ENCODE data around the gene HYDIN.
"Not testable (repeated sequence)": the region's sequence is repeated elsewhere in the genome, so short reads cannot be mapped to it uniquely, and the experiment has no call there.

HYDIN gene

GRCh38 chr16:71069842-71070241 lies 160.7 kb downstream of the HYDIN start:
- H3K14ac ChIP-seq (ENCODE audit: low read length); H2BK120ac ChIP-seq (ENCODE audit: low read depth, low read length); DNase-seq (ENCODE audit: low spot score); H3K36me3 ChIP-seq (replicated peaks in 1 of 2; ENCODE audit: control insufficient read depth in 2 of 2, insufficient read depth in 2 of 2, low read length in 2 of 2); H3K4ac ChIP-seq (ENCODE audit: low read length); H3K27me3 ChIP-seq (ENCODE audit: control insufficient read depth in 3 of 3, insufficient read depth in 3 of 3, low read depth in 1 of 3, low read length in 3 of 3); H2BK5ac ChIP-seq (ENCODE audit: low read length); H3K18ac ChIP-seq (ENCODE audit: low read length); H2AK5ac ChIP-seq (ENCODE audit: low read depth, low read length); H4K91ac ChIP-seq (ENCODE audit: low read depth, low read length, poor library complexity); H3K79me1 ChIP-seq (ENCODE audit: low read depth, low read length); H3K4me3 ChIP-seq (ENCODE audit: low read length in 2 of 2); H3K23ac ChIP-seq (ENCODE audit: low read depth, low read length, poor library complexity); H3K4me1 ChIP-seq (ENCODE audit: control insufficient read depth in 2 of 2, insufficient read depth in 1 of 2, low read depth in 1 of 2, low read length in 2 of 2); H2BK12ac ChIP-seq (ENCODE audit: low read length); H3K9ac ChIP-seq (ENCODE audit: low read depth, low read length, poor library complexity); H3K27ac ChIP-seq (replicated peaks; ENCODE audit: low read length); H2AFZ ChIP-seq (ENCODE audit: low read length); H4K8ac ChIP-seq (ENCODE audit: low read depth, low read length); H2BK15ac ChIP-seq (ENCODE audit: low read length); H3K4me2 ChIP-seq (ENCODE audit: insufficient read depth, low read length, poor library complexity, severe bottlenecking); H3K9me3 ChIP-seq (replicated peaks in 1 of 2; ENCODE audit: control insufficient read depth in 2 of 2, insufficient read depth in 1 of 2, low read depth in 1 of 2, low read length in 2 of 2): not testable (repeated sequence)
- no CpG with 5 or more reads among the region's 4 CpGs for WGBS, 2 donors (ENCODE audit: extremely low coverage in 2 of 2, insufficient read length in 2 of 2, insufficient replicate concordance in 1 of 2)

- H4K8ac ChIP-seq (ENCODE audit: low read depth, low read length); H3K9me3 ChIP-seq (replicated peaks in 1 of 2; ENCODE audit: control insufficient read depth in 2 of 2, insufficient read depth in 1 of 2, low read depth in 1 of 2, low read length in 2 of 2); H3K14ac ChIP-seq (ENCODE audit: low read length); DNase-seq (ENCODE audit: low spot score); H3K9ac ChIP-seq (ENCODE audit: low read depth, low read length, poor library complexity); H2BK5ac ChIP-seq (ENCODE audit: low read length); H4K91ac ChIP-seq (ENCODE audit: low read depth, low read length, poor library complexity); H3K36me3 ChIP-seq (replicated peaks in 1 of 2; ENCODE audit: control insufficient read depth in 2 of 2, insufficient read depth in 2 of 2, low read length in 2 of 2); H3K4me2 ChIP-seq (ENCODE audit: insufficient read depth, low read length, poor library complexity, severe bottlenecking); H3K27ac ChIP-seq (replicated peaks; ENCODE audit: low read length); H3K18ac ChIP-seq (ENCODE audit: low read length); H3K23ac ChIP-seq (ENCODE audit: low read depth, low read length, poor library complexity); H3K4ac ChIP-seq (ENCODE audit: low read length); H3K4me3 ChIP-seq (ENCODE audit: low read length in 2 of 2); H2BK12ac ChIP-seq (ENCODE audit: low read length); H3K27me3 ChIP-seq (ENCODE audit: control insufficient read depth in 3 of 3, insufficient read depth in 3 of 3, low read depth in 1 of 3, low read length in 3 of 3); H2BK120ac ChIP-seq (ENCODE audit: low read depth, low read length); H2AK5ac ChIP-seq (ENCODE audit: low read depth, low read length); H3K79me1 ChIP-seq (ENCODE audit: low read depth, low read length); H3K4me1 ChIP-seq (ENCODE audit: control insufficient read depth in 2 of 2, insufficient read depth in 1 of 2, low read depth in 1 of 2, low read length in 2 of 2); H2BK15ac ChIP-seq (ENCODE audit: low read length); H2AFZ ChIP-seq (ENCODE audit: low read length): not testable (repeated sequence)
- WGBS, 2 donors (ENCODE audit: extremely low coverage in 2 of 2, insufficient read length in 2 of 2, insufficient replicate concordance in 1 of 2): no CpG with 5 or more reads among the region's 3 CpGs
Measured at GRCh38 chr16:71053897-71054609, 176.5 kb downstream of the HYDIN start.

DNA sequence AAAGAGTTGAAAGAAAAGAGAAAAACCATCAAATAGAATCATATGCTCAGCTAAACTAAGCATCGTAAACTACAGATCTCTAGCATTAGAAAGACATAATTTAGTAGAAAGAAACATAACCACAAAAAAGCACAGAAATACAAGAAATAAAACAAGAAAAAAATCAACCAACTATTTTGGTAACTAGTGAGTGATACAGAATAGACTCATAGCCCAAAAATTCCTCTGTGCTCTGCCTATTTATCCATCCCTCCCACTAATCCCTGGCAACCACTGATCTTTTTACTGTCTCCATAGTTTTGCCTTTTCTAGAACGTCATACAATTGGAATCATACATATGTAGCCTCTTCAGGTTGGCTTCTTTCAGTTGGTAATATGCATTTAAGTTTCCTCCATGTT lies 180.2 kb downstream of the HYDIN start:
- H2AK5ac ChIP-seq (ENCODE audit: low read depth, low read length); H3K4me1 ChIP-seq (ENCODE audit: control insufficient read depth in 2 of 2, insufficient read depth in 1 of 2, low read depth in 1 of 2, low read length in 2 of 2); H2BK15ac ChIP-seq (ENCODE audit: low read length); H3K18ac ChIP-seq (ENCODE audit: low read length); H3K27ac ChIP-seq (replicated peaks; ENCODE audit: low read length); H4K8ac ChIP-seq (ENCODE audit: low read depth, low read length); H2AFZ ChIP-seq (ENCODE audit: low read length); DNase-seq (ENCODE audit: low spot score); H3K9ac ChIP-seq (ENCODE audit: low read depth, low read length, poor library complexity); H3K14ac ChIP-seq (ENCODE audit: low read length); H3K27me3 ChIP-seq (ENCODE audit: control insufficient read depth in 3 of 3, insufficient read depth in 3 of 3, low read depth in 1 of 3, low read length in 3 of 3); H3K79me1 ChIP-seq (ENCODE audit: low read depth, low read length); H3K36me3 ChIP-seq (replicated peaks in 1 of 2; ENCODE audit: control insufficient read depth in 2 of 2, insufficient read depth in 2 of 2, low read length in 2 of 2); H3K4ac ChIP-seq (ENCODE audit: low read length); H2BK120ac ChIP-seq (ENCODE audit: low read depth, low read length); H3K4me2 ChIP-seq (ENCODE audit: insufficient read depth, low read length, poor library complexity, severe bottlenecking); H2BK5ac ChIP-seq (ENCODE audit: low read length); H2BK12ac ChIP-seq (ENCODE audit: low read length); H3K23ac ChIP-seq (ENCODE audit: low read depth, low read length, poor library complexity); H3K9me3 ChIP-seq (replicated peaks in 1 of 2; ENCODE audit: control insufficient read depth in 2 of 2, insufficient read depth in 1 of 2, low read depth in 1 of 2, low read length in 2 of 2); H3K4me3 ChIP-seq (ENCODE audit: low read length in 2 of 2); H4K91ac ChIP-seq (ENCODE audit: low read depth, low read length, poor library complexity): not testable (repeated sequence)
- no CpG with 5 or more reads among the region's 2 CpGs for WGBS, 2 donors (ENCODE audit: extremely low coverage in 2 of 2, insufficient read length in 2 of 2, insufficient replicate concordance in 1 of 2)

DNA sequence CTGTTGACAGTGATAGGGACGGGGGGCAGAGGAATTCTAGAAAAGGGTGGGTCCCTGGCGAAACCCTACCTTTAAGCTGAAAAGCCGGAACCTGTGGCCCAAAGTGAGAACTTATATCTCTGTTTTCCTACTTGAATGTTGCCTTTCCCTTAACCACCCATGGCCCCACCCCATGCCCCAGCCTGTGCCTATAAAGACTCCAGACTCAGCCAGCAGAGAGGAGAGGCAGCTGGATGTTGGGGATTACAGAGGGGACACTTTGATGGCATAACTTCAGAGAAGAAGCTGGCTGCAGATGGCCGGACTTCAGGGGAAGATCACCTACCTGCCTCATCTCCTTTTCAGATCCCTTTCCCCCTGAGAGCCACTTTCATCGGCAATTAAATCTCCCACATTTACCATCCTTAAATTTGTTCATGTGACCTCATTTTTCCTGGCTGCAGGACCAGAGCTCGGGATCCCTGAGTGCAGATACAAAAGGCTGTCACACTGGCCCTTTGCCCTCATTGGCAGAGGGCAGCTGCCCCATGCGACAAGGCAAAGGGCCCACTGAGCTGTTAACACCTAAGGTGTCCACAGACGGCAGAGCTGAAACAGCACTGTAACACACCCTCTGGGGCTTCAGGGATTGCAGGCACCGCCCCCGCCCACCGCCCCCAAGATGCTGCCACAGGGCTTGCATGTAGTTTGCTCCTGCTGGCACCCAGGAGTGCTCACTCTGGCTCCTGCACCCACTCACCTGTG lies 191.0 kb downstream of the HYDIN start:
- H4K91ac ChIP-seq (ENCODE audit: low read depth, low read length, poor library complexity); H3K9ac ChIP-seq (ENCODE audit: low read depth, low read length, poor library complexity); H3K9me3 ChIP-seq (replicated peaks in 1 of 2; ENCODE audit: control insufficient read depth in 2 of 2, insufficient read depth in 1 of 2, low read depth in 1 of 2, low read length in 2 of 2); H3K27me3 ChIP-seq (ENCODE audit: control insufficient read depth in 3 of 3, insufficient read depth in 3 of 3, low read depth in 1 of 3, low read length in 3 of 3); H4K8ac ChIP-seq (ENCODE audit: low read depth, low read length); H2BK120ac ChIP-seq (ENCODE audit: low read depth, low read length); H3K14ac ChIP-seq (ENCODE audit: low read length); H3K23ac ChIP-seq (ENCODE audit: low read depth, low read length, poor library complexity); H2BK15ac ChIP-seq (ENCODE audit: low read length); H3K36me3 ChIP-seq (replicated peaks in 1 of 2; ENCODE audit: control insufficient read depth in 2 of 2, insufficient read depth in 2 of 2, low read length in 2 of 2); H2BK5ac ChIP-seq (ENCODE audit: low read length); H3K79me1 ChIP-seq (ENCODE audit: low read depth, low read length); DNase-seq (ENCODE audit: low spot score); H2BK12ac ChIP-seq (ENCODE audit: low read length); H3K4me3 ChIP-seq (ENCODE audit: low read length in 2 of 2); H3K4me1 ChIP-seq (ENCODE audit: control insufficient read depth in 2 of 2, insufficient read depth in 1 of 2, low read depth in 1 of 2, low read length in 2 of 2); H3K27ac ChIP-seq (replicated peaks; ENCODE audit: low read length); H3K4me2 ChIP-seq (ENCODE audit: insufficient read depth, low read length, poor library complexity, severe bottlenecking); H3K4ac ChIP-seq (ENCODE audit: low read length); H3K18ac ChIP-seq (ENCODE audit: low read length); H2AK5ac ChIP-seq (ENCODE audit: low read depth, low read length); H2AFZ ChIP-seq (ENCODE audit: low read length): not testable (repeated sequence)
- WGBS, 2 donors (ENCODE audit: extremely low coverage in 2 of 2, insufficient read length in 2 of 2, insufficient replicate concordance in 1 of 2): no CpG with 5 or more reads among the region's 11 CpGs
